Nephron progenitor cell (in vitro differentiated cells): Measurements from ENCODE around the gene DUSP5.

Experiments used
- DNase-seq: peaks from one replicate; pipeline ENCODE4 v3.0.0; 2021
- H3K27ac Mint-ChIP-seq: 2 replicates; pipeline ENCODE4 v1.8.0; 2021; ENCODE audit warnings: mild to moderate bottlenecking, moderate library complexity, mixed read lengths
- H3K27me3 Mint-ChIP-seq: 2 replicates; pipeline ENCODE4 v1.8.0; 2021; ENCODE audit warnings: mild to moderate bottlenecking, low read depth, mixed read lengths; ENCODE audit not compliant: poor library complexity
- H3K36me3 Mint-ChIP-seq: 2 replicates; pipeline ENCODE4 v1.8.0; 2021; ENCODE audit warnings: low read depth, mixed read lengths
- H3K4me1 Mint-ChIP-seq: 2 replicates; pipeline ENCODE4 v1.8.0; 2021; ENCODE audit warnings: mixed read lengths
- H3K4me3 Mint-ChIP-seq: 2 replicates; pipeline ENCODE4 v1.8.0; 2021; ENCODE audit warnings: mild to moderate bottlenecking, moderate library complexity, mixed read lengths
- H3K9me3 Mint-ChIP-seq: 2 replicates; pipeline ENCODE4 v1.8.0; 2021; ENCODE audit warnings: mild to moderate bottlenecking, moderate library complexity, mixed read lengths
- TF ChIP-seq, protein P1 (sequence below): fragments of 200-600 bp; sonication (generic); IDR thresholded peaks from 2 replicates; pipeline ENCODE4 v1.5.0; 2021; ENCODE audit warnings: antibody characterized with exemption

The DUSP5 gene

GRCh38 chr10:110533149-110533548 is 35.4 kb downstream of the DUSP5 start:
- Mint-ChIP-seq H3K9me3 (no peaks in the 10 kb centered on the region), H3K36me3 (no peaks in the 10 kb centered on the region), H3K27ac (no peak overlapping the region), H3K4me3 (no peak overlapping the region), H3K4me1 (peaks cover 43% of the 10 kb centered on the region), H3K27me3 (peaks cover 12% of the 10 kb centered on the region)
- TF ChIP-seq, protein P1, sequence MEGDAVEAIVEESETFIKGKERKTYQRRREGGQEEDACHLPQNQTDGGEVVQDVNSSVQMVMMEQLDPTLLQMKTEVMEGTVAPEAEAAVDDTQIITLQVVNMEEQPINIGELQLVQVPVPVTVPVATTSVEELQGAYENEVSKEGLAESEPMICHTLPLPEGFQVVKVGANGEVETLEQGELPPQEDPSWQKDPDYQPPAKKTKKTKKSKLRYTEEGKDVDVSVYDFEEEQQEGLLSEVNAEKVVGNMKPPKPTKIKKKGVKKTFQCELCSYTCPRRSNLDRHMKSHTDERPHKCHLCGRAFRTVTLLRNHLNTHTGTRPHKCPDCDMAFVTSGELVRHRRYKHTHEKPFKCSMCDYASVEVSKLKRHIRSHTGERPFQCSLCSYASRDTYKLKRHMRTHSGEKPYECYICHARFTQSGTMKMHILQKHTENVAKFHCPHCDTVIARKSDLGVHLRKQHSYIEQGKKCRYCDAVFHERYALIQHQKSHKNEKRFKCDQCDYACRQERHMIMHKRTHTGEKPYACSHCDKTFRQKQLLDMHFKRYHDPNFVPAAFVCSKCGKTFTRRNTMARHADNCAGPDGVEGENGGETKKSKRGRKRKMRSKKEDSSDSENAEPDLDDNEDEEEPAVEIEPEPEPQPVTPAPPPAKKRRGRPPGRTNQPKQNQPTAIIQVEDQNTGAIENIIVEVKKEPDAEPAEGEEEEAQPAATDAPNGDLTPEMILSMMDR: no peak
- DNase-seq: peak; percentile 19

- no peak overlapping the region for H3K27ac Mint-ChIP-seq
- H3K4me1 Mint-ChIP-seq: peaks cover 50% of the 10 kb centered on the region
- TF ChIP-seq, protein P1: no peak
- peaks cover 7% of the 10 kb centered on the region for H3K27me3 Mint-ChIP-seq
- no peak overlapping the region for H3K4me3 Mint-ChIP-seq
- no peaks in the 10 kb centered on the region for H3K9me3 Mint-ChIP-seq
- H3K36me3 Mint-ChIP-seq: no peaks in the 10 kb centered on the region
- no peak for DNase-seq
Observed at GRCh38 chr10:110534571-110534970, 36.9 kb downstream of the DUSP5 start.

DNA sequence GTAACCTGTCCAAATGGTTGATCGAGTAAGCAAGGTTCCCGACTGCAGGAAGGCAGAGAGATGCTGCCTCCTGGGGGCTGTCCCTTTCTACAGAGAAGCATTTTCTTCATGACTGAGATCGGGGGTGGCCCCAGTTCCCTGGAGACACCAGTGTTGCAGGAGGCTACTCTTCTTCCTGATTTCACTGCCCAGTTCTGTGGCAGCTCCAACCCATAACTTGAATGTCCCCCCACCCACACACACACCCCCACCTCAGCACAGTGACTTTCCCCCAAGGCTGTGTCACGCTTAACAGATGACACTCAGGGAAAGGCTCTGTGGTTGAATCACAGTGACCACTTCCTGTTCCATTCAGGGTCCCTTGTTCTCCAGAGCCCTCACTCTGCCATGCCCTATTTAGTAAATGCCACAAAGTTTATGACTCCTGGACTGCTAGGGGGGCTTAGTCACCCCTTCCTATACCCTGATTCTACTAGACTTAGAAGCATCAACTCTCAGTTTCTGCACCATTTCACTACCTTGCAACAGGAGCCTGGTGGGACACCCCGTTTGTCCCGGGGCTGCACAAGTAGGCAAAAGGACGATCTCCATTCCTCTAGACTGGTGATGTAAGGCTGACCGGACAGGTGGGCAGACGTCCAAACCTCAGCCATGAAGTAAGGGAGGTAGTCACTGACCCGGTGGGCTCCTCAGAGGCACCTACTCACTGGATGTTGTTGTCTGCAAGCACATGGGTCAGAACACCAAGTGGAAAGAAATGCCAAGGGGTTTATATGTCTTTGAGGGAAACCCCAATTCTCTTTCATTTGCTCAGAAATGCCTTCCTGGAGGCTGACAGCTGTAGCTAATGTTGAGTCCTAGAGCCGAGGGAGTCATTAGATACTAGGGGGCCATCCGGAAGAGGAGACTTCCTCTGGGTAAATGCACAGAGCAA is 38.5 kb downstream of the DUSP5 start:
- Mint-ChIP-seq H3K27ac (no peak overlapping the region), H3K4me3 (no peak overlapping the region), H3K4me1 (peaks cover 49% of the 10 kb centered on the region), H3K9me3 (no peaks in the 10 kb centered on the region), H3K36me3 (no peaks in the 10 kb centered on the region), H3K27me3 (peaks cover 7% of the 10 kb centered on the region)
- TF ChIP-seq, protein P1: no peak
- DNase-seq: no peak

GRCh38 chr10:110539091-110539490 is 41.4 kb downstream of the DUSP5 start:
- Mint-ChIP-seq H3K27ac (no peak overlapping the region), H3K27me3 (peaks cover 7% of the 10 kb centered on the region), H3K4me3 (no peak overlapping the region), H3K9me3 (no peaks in the 10 kb centered on the region), H3K36me3 (no peaks in the 10 kb centered on the region), H3K4me1 (peaks cover 41% of the 10 kb centered on the region)
- TF ChIP-seq, protein P1: no peak
- no peak for DNase-seq

GRCh38 chr10:110540031-110540430 is 42.3 kb downstream of the DUSP5 start:
- H3K36me3 Mint-ChIP-seq: no peaks in the 10 kb centered on the region
- H3K9me3 Mint-ChIP-seq: no peaks in the 10 kb centered on the region
- TF ChIP-seq, protein P1: no peak
- peaks cover 7% of the 10 kb centered on the region for H3K27me3 Mint-ChIP-seq
- DNase-seq: no peak
- H3K4me3 Mint-ChIP-seq: no peak overlapping the region
- peaks cover 35% of the 10 kb centered on the region for H3K4me1 Mint-ChIP-seq
- peak overlapping the region; percentile 40 for H3K27ac Mint-ChIP-seq
